LNCaP clone FGC (cell line): ENCODE measurements around the gene CRADD.
"Not testable (repeated sequence)": the region's sequence is repeated elsewhere in the genome, so short reads cannot be mapped to it uniquely, and the experiment has no call there.

Experiments
- DNase-seq: peaks from one replicate; pipeline ENCODE4 v3.0.0-alpha.2; 2011; ENCODE audit warnings: low read depth
- H3K4me3 ChIP-seq: 2 replicates; pipeline ENCODE4 v1.5.1; 2011; ENCODE audit warnings: mild to moderate bottlenecking, low read depth, low read length, control low read depth
- TF ChIP-seq, protein P1 (sequence below): IDR thresholded peaks from 2 replicates; pipeline ENCODE4 v1.5.1; 2012; ENCODE audit warnings: mild to moderate bottlenecking; ENCODE audit not compliant: control insufficient read depth, insufficient read depth; ENCODE audit errors: extremely low read depth

CRADD gene

DNA sequence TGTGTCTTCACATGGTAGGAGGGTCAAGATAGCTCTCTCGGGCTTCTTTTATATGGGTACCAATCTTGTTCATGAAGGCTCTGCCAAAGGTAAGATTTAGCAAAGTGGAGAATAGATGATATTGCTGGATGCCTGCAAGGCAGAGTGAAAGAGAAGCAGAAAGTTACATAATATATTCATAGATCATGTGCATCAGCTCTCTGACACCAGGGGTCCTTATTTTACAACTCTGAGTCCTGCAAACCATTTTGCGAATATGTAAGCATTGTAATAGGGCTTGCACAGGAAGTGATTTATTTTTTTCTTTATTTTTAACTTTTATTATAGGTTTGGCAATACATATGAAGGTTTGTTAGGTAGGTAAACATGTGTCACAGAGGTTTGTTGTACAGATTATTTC, 31.8 kb downstream of the CRADD start:
- TF ChIP-seq, protein P1, sequence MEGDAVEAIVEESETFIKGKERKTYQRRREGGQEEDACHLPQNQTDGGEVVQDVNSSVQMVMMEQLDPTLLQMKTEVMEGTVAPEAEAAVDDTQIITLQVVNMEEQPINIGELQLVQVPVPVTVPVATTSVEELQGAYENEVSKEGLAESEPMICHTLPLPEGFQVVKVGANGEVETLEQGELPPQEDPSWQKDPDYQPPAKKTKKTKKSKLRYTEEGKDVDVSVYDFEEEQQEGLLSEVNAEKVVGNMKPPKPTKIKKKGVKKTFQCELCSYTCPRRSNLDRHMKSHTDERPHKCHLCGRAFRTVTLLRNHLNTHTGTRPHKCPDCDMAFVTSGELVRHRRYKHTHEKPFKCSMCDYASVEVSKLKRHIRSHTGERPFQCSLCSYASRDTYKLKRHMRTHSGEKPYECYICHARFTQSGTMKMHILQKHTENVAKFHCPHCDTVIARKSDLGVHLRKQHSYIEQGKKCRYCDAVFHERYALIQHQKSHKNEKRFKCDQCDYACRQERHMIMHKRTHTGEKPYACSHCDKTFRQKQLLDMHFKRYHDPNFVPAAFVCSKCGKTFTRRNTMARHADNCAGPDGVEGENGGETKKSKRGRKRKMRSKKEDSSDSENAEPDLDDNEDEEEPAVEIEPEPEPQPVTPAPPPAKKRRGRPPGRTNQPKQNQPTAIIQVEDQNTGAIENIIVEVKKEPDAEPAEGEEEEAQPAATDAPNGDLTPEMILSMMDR, result no peak
- H3K4me3 ChIP-seq, result no peak overlapping the region
- no peak for DNase-seq

DNA sequence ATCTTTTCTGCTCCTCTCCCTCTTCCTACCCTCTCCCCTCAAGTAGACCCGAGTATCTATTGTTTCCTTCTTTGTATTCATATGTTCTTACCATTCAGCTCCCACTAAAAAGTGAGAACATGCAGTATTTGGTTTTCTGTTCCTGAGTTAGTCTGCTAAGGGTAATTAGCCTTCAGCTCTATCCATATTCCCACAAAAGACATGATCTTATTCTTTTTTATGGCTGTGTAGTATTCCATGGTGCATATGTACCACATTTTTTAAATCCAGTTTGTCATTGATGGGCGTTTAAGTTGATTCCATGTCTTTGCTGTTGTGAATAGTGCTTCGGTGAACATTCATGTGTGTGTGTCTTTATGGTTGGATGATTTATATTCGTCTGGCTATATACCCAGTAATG, 32.2 kb downstream of the CRADD start:
- H3K4me3 ChIP-seq, result no peak overlapping the region
- TF ChIP-seq, protein P1, result no peak
- DNase-seq, result no peak

DNA sequence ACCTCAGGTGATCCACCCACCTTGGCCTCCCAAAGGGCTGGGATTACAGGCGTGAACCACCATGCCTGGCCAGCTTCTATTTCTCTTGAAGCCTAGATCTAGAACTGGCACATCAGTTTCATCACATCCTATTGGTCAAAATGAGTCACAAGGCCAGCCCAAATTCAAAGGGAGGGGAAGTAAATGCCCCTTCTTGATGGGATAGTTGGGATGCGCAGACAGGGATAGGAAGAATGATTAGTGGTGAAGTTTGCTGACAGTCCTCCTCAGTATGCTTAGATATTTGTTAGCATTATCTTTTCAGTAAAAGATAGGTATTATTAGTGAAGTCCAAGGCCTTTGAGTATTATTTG, 33.4 kb downstream of the CRADD start:
- TF ChIP-seq, protein P1, result no peak
- H3K4me3 ChIP-seq, result no peak overlapping the region
- DNase-seq, result no peak

DNA sequence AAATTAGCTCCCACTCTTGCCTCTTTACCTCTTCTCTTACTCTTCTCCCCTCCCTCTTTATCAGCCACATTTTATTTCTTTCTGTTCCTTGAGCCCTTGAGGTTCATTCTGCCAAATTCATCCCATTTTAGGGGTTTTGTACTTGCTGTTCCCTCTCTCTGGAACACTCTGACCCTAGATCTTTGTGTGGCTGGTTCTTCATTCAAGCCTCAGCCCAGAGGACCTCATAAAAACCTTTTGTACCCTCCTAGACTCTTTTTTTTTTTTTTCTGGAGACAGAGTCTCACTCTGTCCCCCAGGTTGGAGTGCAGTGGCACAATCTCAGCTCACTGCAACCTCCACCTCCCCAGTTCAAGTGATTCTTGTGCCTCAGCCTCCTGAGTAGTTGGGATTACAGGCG, 34.3 kb downstream of the CRADD start:
- DNase-seq, H3K4me3 ChIP-seq: not testable (repeated sequence)

DNA sequence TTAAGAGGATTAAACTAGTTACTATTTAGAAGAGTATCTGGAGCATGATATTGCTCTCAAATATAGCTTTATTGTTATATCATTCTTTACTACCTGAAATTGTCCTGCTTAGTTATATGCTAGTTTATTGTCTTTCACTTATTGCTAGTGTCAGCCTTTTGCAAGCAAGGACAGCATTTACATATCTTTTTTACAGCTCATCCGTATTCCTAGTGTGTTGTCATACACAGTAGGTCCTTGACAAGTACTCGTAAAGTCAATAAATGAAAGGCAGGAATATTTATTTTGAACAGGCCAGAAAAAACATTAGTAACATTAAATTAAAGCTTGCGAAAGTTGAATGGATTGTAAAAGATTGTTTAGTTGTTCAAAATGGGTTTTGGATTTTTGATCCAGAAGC, 35.0 kb downstream of the CRADD start:
- TF ChIP-seq, protein P1, result no peak
- H3K4me3 ChIP-seq, result no peak overlapping the region
- DNase-seq, result peak; percentile 61

DNA sequence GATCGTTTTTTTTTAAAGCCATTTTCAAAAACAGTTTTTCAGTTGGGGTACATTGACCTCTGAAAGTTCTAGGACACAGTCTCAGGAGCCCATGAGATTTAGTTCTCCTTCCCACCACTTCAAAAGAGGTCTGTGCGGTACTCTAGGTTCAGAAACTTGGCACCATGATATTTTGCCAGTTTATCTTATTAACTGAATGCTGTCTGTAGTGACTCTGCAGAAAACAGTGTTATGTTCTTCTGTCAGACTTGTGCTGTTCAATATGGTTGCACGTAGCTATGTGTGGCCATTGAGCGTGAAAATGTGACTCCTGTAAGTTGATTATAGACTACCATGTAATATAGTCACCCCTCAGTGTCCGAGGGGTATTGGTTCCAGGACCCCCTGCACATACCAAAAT, 35.9 kb downstream of the CRADD start:
- DNase-seq, result no peak
- TF ChIP-seq, protein P1, result no peak
- no peak overlapping the region for H3K4me3 ChIP-seq

DNA sequence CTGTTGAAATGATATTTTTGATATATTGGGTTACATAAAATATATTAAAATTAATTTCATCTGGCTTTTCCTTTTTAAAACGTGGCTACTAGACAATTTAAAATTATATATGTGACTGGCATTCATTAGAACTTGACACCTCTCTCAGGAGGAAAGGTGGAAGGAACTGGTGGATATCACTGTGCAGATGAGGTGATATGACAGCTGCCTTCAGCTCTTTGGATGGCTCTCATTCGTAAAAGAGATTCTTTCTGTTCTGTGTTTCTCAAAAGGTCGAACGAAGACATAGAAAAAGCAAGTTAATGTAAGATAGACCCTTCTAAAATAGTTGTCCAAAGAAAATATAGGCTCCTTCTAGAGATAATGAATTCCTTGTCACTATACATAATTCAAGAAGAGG, 36.6 kb downstream of the CRADD start:
- no peak for DNase-seq
- TF ChIP-seq, protein P1, result no peak
- no peak overlapping the region for H3K4me3 ChIP-seq

DNA sequence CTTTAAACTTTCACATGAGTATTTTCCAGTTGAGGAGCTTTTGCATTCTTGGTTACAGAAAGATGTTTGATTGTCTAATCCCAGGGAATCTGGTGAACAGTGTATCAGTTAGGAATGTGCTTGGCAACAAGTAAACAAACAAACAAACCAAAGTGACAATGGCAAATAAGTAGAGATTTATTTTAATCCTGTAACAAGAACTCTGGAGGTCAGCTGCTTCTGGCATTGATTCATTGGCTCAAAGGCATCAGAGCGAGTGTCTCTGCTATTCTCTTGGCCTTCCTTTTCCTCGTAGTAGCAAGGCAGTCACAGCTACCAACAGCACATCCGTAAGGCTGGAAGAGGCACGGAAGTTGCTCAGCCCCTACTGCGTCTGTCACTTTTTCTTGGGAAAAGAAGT, 37.2 kb downstream of the CRADD start:
- DNase-seq, result no peak
- TF ChIP-seq, protein P1, result no peak
- H3K4me3 ChIP-seq, result no peak overlapping the region
